Stimulated activated CD4-positive, alpha-beta T cell treated with anti-CD3 and anti-CD28 coated beads, Interleukin-15, amount 100 ng/mL, for 1 hour (primary cell): Measurements from ENCODE around the gene ADARB1.
"Not testable (repeated sequence)": the region's sequence is repeated elsewhere in the genome, so short reads cannot be mapped to it uniquely, and the experiment has no call there.

ENCODE experiments used
- DNase-seq, 2 donors: peaks; one replicate each; pipeline ENCODE4 v3.0.0-alpha.2; 2020; ENCODE audit warnings: low read depth in 1 of 2, low spot score in 1 of 2

ADARB1 gene

GRCh38 chr21:45133574-45134278 is 59.3 kb downstream of the ADARB1 start:
- DNase-seq: not testable (repeated sequence)

GRCh38 chr21:45134279-45135076 is 60.1 kb downstream of the ADARB1 start:
- DNase-seq: no peak

- DNase-seq: no peak
These were observed 60.7 kb downstream of the ADARB1 start for GRCh38 chr21:45135122-45135521.

- DNase-seq: no peak
These were observed 61.5 kb downstream of the ADARB1 start for GRCh38 chr21:45135868-45136267.

GRCh38 chr21:45136500-45136899 is 62.1 kb downstream of the ADARB1 start:
- no peak for DNase-seq

- peak; percentile 17 to 40 for DNase-seq
These were observed 62.7 kb downstream of the ADARB1 start for GRCh38 chr21:45136927-45137611.

GRCh38 chr21:45137612-45137937 is 63.2 kb downstream of the ADARB1 start:
- DNase-seq: no peak

GRCh38 chr21:45138199-45139002 is 64.0 kb downstream of the ADARB1 start:
- peak; percentile 47 to 52 for DNase-seq

GRCh38 chr21:45139003-45139360 is 64.6 kb downstream of the ADARB1 start:
- not testable (repeated sequence) for DNase-seq

- no peak for DNase-seq
These were observed 65.1 kb downstream of the ADARB1 start for GRCh38 chr21:45139473-45139872.

GRCh38 chr21:45140346-45140940 is 66.1 kb downstream of the ADARB1 start:
- peak; percentile 18 to 24 for DNase-seq

- not testable (repeated sequence) for DNase-seq
These were observed 66.6 kb downstream of the ADARB1 start for GRCh38 chr21:45140944-45141343.

- DNase-seq: no peak
These were observed 67.1 kb downstream of the ADARB1 start for GRCh38 chr21:45141507-45141906.

GRCh38 chr21:45142469-45143308 is 68.3 kb downstream of the ADARB1 start:
- no peak for DNase-seq

GRCh38 chr21:45143855-45144254 is 69.5 kb downstream of the ADARB1 start:
- DNase-seq: no peak

GRCh38 chr21:45145146-45145545 is 70.8 kb downstream of the ADARB1 start:
- DNase-seq: no peak

GRCh38 chr21:45145846-45146245 is 71.5 kb downstream of the ADARB1 start:
- DNase-seq: not testable (repeated sequence)

- no peak for DNase-seq
These were observed 71.9 kb downstream of the ADARB1 start for GRCh38 chr21:45146306-45146705.

- DNase-seq: no peak
These were observed 72.4 kb downstream of the ADARB1 start for GRCh38 chr21:45146801-45147200.
